Measurements from ENCODE around the gene KRTAP5-2. TPM values are rescaled to one million over a fixed set of nuclear protein-coding genes. Genes with fewer than 3 reads are reported as not detected.

The KRTAP5-2 gene
- total and polyA plus RNA-seq, 2 of the 8 experiments (the other 6 are each of a cell fraction or from before 2014, with no cell fraction given) = not detected

DNA sequence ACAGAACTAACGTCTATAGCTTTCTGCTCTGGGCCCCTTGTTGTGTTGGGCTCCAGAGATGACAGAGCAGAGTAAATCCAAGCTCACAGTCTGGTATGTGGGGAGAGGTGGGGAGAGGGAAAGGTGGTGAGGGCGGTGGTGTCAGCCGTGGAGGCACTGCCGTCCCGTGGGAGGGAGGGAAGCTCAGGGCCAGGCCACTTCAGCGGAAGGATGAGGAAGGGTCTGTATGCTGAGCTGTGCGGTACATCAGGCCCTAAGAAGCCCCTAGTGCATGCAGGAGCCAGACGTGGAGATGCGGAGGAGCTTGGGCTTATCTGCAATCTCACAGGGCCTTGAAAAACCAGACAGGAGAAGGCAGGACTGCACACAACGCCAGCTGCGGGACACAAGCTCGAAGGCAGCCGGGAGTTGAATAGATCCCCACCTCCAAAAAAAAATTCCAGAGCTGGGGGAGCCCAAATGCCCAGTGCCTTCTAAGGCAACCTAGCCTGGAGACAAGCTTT lies 33.0 kb upstream of the KRTAP5-2 start (continued):
- TF ChIP-seq SP1 (IDR thresholded peaks at IDR 0.05; ENCODE audit: low read depth, low read length) (no peak), SIRT6 (IDR thresholded peaks at IDR 0.05; ENCODE audit: low read length) (no peak), ZNF274 (IDR thresholded peaks at IDR 0.05; ENCODE audit: borderline replicate concordance, extremely low read depth, low read length) (no peak), TBP (IDR thresholded peaks at IDR 0.05; ENCODE audit: low read depth, low read length) (no peak)

All from H1 (cell line).